Esophagus muscularis mucosa (tissue), 4 donors: Measurements from ENCODE around the gene SCLT1. TPM values are rescaled to one million over a fixed set of nuclear protein-coding genes. Genes with fewer than 3 reads are reported as not detected.

Experiments
- DNase-seq: peaks from one replicate; pipeline ENCODE4 v3.0.0-alpha.2; 2017; ENCODE audit errors: extremely low spot score
- H3K27ac ChIP-seq, 4 donors: fragments of 200-600 bp; sonication (generic); replicated peaks in 1 of 4; 1 replicate in 3 of 4; 2 replicates in 1 of 4; pipeline ENCODE4 v1.5.1; 2016 to 2019; ENCODE audit warnings: mild to moderate bottlenecking in 1 of 4
- H3K27me3 ChIP-seq, 4 donors: fragments of 200-600 bp; sonication (generic); one replicate each; pipeline versions ENCODE4 v1.5.1 to v1.6.0; 2016 to 2019
- H3K36me3 ChIP-seq, 4 donors: fragments of 200-600 bp; sonication (generic); one replicate each; pipeline ENCODE4 v1.5.1; 2016 to 2019
- H3K4me1 ChIP-seq, 4 donors: fragments of 200-600 bp; sonication (generic); one replicate each; pipeline ENCODE4 v1.5.1; 2016 to 2019
- H3K4me3 ChIP-seq, 4 donors: fragments of 200-600 bp; sonication (generic); 1 replicate in 2 of 4; 2 replicates in 2 of 4; pipeline ENCODE4 v1.5.1; 2016 to 2019; ENCODE audit warnings: mild to moderate bottlenecking in 4 of 4, moderate library complexity in 1 of 4
- H3K9me3 ChIP-seq, 4 donors: fragments of 200-600 bp; sonication (generic); 1 replicate in 3 of 4; 2 replicates in 1 of 4; pipeline ENCODE4 v1.5.1; 2016 to 2019
- EP300 ChIP-seq: sonication (generic); formaldehyde crosslinking; IDR thresholded peaks from one replicate; pipeline ENCODE4 v1.6.1; 2017; ENCODE audit warnings: antibody characterized with exemption
- POLR2A ChIP-seq: fragments of 450-650 bp; IDR thresholded peaks from one replicate; pipeline ENCODE4 v1.6.1; 2017; ENCODE audit warnings: antibody characterized with exemption, moderate library complexity, mild to moderate bottlenecking, low read depth
- POLR2AphosphoS5 ChIP-seq, 2 donors: sonication (generic); formaldehyde crosslinking; IDR thresholded peaks; one replicate each; pipeline ENCODE4 v1.6.1; 2017; ENCODE audit warnings: antibody characterized with exemption in 2 of 2
- WGBS: methylation state at CpG from one replicate; pipeline ENCODE4 v1.1.5; 2018; 5-methylcytosine and 5-hydroxymethylcytosine counted together
- intact Hi-C: fragments of 100-400 bp; cut with DNase I; formaldehyde crosslinking; loops from one replicate; pipeline ENCODE4 v1.15.1; 2023
- total RNA-seq, 4 donors: library from RNA; depleted of rRNA; stranded (reverse); fragments of >200 nt; gene quantifications; one replicate each; pipeline versions ENCODE4 v1.1.0 to v1.2.1, GENCODE V29; 2016
- TF ChIP-seq, protein P1 (sequence below), 3 experiments: fragments of 200-600 bp in 2 of 3; fragments of 450-650 bp in 1 of 3; sonication (generic) in 2 of 3; IDR thresholded peaks; one replicate each; pipeline ENCODE4 v1.5.1; 2017 to 2019; ENCODE audit warnings: antibody characterized with exemption in 3 of 3, mild to moderate bottlenecking in 2 of 3, moderate library complexity in 1 of 3

The SCLT1 gene
- total RNA-seq, 4 donors from 2014 or later, result 6.4 to 12.5 (median 9.7) TPM

DNA sequence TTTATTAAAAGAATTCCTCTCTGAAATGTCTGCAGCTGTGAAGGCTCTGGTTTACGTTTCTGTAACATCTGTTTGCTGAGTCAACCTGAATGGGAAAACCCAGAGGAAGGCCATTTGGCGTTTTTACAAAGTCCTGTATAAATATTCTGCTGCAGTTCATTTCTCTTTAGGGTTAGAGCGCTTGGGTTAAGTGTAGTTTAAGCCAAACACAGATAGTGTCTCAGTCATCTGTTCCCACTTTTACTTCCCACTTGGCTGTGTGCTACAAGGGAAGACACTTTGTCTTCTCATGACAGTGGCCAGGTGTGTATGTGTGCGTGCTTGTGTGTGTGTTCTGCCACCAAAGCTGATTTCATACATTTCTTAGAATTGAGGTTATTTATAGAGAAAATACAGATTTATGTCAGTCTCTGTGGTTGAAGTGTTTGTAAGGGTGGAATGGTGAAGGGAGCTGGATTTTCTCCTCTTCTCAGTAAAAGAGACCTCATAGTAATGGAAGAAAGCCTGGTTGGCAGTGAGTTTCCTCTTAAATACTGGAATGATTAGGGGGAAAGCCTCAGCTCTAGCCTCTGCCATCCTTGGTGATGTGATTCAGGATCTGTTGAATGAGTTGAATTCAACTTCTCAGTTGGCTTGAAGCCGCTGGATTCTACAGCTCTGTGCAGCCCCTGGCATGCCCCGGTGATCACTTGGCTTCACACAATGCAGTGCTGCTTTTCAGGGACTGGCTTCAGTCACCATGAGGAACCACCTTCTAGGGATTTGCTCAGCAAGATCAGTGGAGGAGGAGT, 233.3 kb downstream of the SCLT1 start:
- H3K4me1 ChIP-seq, result peaks cover 23 to 47% (median 40%) of the 10 kb centered on the region in 4 donors
- H3K4me3 ChIP-seq, result no peak overlapping the region
- no peak for DNase-seq
- H3K36me3 ChIP-seq, result peaks cover 53 to 89% (median 79%) of the 10 kb centered on the region in 4 donors
- no peak for TF ChIP-seq POLR2A
- peak overlapping the region; percentile 3 to 45 (median 15) for H3K27ac ChIP-seq
- no peaks in the 10 kb centered on the region for H3K27me3 ChIP-seq
- no peaks in the 10 kb centered on the region for H3K9me3 ChIP-seq
- 28% methylated on average over 6 of the region's 6 CpGs for WGBS
- intact Hi-C loops, result loop anchor here (5.0 kb wide), 5 partner anchors 48 to 668 kb away; no protein-coding TSS in a partner anchor

DNA sequence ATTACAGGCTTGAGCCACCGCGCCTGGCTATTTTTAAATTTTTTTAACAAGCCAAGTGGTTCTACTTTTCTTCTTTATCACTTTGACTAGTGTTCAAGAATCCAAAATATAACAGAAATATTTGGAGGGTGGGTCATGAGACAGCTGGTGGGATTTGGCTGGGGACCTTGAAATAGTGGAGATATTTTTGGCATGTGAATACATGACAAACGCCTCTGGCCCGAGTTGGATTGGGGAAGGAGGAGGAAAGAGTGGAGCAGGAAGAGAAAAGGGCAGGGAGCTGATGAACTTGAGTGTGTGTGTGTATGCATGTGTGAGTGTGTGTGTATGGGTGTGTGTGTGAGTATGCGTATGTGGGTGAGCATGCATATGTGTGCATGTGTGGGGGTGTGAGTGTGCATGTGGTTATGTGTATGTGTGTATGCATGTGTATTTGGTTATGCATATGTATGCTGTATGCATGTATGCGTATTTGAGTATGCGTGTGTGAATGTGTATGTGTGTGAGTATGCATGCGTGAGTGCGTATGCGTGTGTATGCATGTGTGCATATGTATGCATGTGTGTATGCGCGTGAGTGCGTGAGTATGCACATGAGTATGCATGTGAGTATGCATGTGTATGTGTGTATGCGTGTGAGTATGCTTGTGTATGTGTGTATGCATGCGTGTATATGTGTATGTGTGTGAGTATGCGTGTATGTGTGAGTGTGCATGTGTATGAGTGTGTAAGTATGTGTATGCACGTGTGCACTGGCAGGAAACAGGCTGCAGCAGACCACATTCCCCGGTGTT, 234.3 kb downstream of the SCLT1 start:
- WGBS, result 64% methylated on average over 18 of the region's 18 CpGs
- no peak for TF ChIP-seq POLR2A
- TF ChIP-seq, protein P1, sequence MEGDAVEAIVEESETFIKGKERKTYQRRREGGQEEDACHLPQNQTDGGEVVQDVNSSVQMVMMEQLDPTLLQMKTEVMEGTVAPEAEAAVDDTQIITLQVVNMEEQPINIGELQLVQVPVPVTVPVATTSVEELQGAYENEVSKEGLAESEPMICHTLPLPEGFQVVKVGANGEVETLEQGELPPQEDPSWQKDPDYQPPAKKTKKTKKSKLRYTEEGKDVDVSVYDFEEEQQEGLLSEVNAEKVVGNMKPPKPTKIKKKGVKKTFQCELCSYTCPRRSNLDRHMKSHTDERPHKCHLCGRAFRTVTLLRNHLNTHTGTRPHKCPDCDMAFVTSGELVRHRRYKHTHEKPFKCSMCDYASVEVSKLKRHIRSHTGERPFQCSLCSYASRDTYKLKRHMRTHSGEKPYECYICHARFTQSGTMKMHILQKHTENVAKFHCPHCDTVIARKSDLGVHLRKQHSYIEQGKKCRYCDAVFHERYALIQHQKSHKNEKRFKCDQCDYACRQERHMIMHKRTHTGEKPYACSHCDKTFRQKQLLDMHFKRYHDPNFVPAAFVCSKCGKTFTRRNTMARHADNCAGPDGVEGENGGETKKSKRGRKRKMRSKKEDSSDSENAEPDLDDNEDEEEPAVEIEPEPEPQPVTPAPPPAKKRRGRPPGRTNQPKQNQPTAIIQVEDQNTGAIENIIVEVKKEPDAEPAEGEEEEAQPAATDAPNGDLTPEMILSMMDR (IDR thresholded peaks at IDR 0.05), result no peak
- no peak for TF ChIP-seq EP300
- TF ChIP-seq POLR2AphosphoS5 (IDR thresholded peaks at IDR 0.05), result no peak

DNA sequence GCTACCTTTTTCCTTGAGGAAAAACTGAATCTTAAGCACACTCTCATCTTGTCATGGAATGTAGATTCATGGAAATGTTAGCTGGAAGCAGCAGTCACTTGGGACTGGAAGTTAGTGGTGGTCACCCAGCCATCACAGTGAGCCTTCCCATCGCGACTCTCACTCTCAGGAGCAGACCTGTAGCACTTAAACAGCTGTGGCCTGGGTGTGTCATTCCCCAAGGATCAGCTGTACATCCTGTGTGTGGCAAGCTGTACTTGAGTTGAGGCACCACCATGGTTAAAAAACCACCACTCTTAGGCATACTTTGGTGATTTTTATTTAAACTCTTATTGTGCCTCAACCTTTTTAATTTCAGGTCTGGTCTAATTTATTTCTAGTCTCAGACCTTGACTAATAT, 237.1 kb downstream of the SCLT1 start:
- intact Hi-C loops, result no loop called here
- TF ChIP-seq, protein P1 (IDR thresholded peaks at IDR 0.05), result no peak
- TF ChIP-seq POLR2A (no peak), EP300 (no peak), POLR2AphosphoS5 (IDR thresholded peaks at IDR 0.05) (no peak)
- 72% methylated on average over 2 of the region's 2 CpGs for WGBS
- Histone ChIP-seq H3K27me3 (no peaks in the 10 kb centered on the region), H3K4me1 (peaks cover 20 to 26% (median 23%) of the 10 kb centered on the region in 4 donors), H3K27ac (no peak overlapping the region), H3K36me3 (peaks cover 74 to 96% (median 84%) of the 10 kb centered on the region in 4 donors), H3K9me3 (no peaks in the 10 kb centered on the region), H3K4me3 (no peak overlapping the region)
- DNase-seq, result no peak

More for the DNA sequence above, 234.3 kb downstream of the SCLT1 start:
- intact Hi-C loops, result no loop called here
- Histone ChIP-seq H3K27ac (peak overlapping the region in 3 of 4 donors; percentile 3 to 45 (median 17)), H3K4me1 (peaks cover 23 to 47% (median 40%) of the 10 kb centered on the region in 4 donors), H3K36me3 (peaks cover 55 to 89% (median 79%) of the 10 kb centered on the region in 4 donors), H3K4me3 (no peak overlapping the region), H3K27me3 (no peaks in the 10 kb centered on the region), H3K9me3 (no peaks in the 10 kb centered on the region)
- DNase-seq, result no peak

DNA sequence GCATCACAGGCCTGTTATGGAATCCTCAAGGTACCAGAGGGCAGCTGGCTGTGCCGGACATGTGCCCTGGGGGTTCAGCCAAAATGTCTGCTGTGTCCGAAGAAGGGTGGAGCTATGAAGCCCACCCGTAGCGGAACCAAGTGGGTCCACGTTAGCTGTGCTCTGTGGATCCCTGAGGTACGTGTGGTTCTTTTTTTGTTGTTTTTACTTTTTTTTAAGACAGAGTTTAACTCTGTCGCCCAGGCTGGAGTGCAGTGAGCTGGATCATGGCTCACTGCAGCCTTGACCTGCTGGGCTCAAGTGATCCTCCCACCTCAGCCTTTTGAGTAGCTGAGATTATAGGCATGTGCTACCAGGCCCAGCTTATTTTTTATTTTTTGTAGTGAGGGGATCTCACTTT, 237.7 kb downstream of the SCLT1 start:
- 94% methylated on average over 7 of the region's 7 CpGs for WGBS
- DNase-seq, result no peak
- Histone ChIP-seq H3K27ac (no peak overlapping the region), H3K36me3 (peaks cover 70 to 96% (median 84%) of the 10 kb centered on the region in 4 donors), H3K27me3 (no peaks in the 10 kb centered on the region), H3K9me3 (no peaks in the 10 kb centered on the region), H3K4me3 (no peak overlapping the region), H3K4me1 (peaks cover 20 to 23% (median 22%) of the 10 kb centered on the region in 4 donors)
- intact Hi-C loops, result no loop called here
- TF ChIP-seq POLR2A (no peak), POLR2AphosphoS5 (IDR thresholded peaks at IDR 0.05) (no peak), EP300 (no peak)
- TF ChIP-seq, protein P1 (IDR thresholded peaks at IDR 0.05), result no peak

DNA sequence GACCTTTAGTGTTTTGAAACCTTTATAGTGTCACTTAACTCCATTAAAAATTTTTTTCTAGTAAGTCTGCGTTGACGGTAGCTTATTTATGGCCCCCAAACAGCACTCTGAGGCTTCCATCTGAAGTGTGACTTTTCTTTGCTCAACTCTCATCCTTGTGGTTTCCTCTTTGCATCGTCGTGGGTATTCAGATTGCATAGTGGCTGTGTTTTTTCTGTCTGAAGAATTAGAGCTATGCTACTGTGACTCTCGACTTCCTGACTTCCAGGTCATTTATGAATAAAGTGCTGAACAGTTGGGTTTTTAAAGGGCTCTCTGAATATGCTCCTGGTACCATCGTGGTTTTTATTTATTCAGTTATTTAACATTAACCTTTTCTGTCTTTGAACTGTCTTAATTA, 238.9 kb downstream of the SCLT1 start:
- Histone ChIP-seq H3K4me3 (no peak overlapping the region), H3K27ac (no peak overlapping the region), H3K9me3 (no peaks in the 10 kb centered on the region), H3K4me1 (peaks cover 10 to 11% (median 10%) of the 10 kb centered on the region in 4 donors), H3K36me3 (peaks cover 72 to 97% (median 91%) of the 10 kb centered on the region in 4 donors), H3K27me3 (no peaks in the 10 kb centered on the region)
- no peak for DNase-seq
- intact Hi-C loops, result no loop called here
- WGBS, result 67% methylated on average over 6 of the region's 6 CpGs
- TF ChIP-seq POLR2A, result no peak
- no peak for TF ChIP-seq EP300
- TF ChIP-seq, protein P1 (IDR thresholded peaks at IDR 0.05), result no peak
- TF ChIP-seq POLR2AphosphoS5 (IDR thresholded peaks at IDR 0.05), result no peak
